ENCODE measurements around the gene CTXN3. TPM values are rescaled to one million over a fixed set of nuclear protein-coding genes. Genes with fewer than 3 reads are reported as not detected.
A peak's percentile ranks its signal among the peaks of the same experiment; 100 is the strongest.

CTXN3 gene
- total RNA-seq, 4 donors from 2014 or later, result not detected

DNA sequence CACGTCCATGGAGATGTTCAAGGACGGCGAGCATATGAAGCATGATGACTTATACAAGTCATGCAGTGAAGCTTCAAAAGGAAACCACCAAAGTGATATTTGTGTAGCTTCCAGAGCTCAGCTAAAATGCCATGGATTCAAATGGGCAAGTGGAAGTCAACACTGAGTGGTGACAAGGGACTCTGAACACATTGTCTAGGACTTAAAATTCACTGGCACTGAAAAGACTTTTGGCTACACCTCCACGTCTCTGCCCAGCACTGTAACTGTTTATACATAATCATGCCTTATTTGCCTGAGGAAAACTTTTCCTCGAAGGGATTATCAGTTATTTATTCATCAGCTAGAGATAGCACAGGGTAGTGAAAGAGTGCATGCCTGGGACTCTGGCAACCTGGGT, 15.2 kb downstream of the CTXN3 start:
- H3K36me3 ChIP-seq, result no peaks in the 10 kb centered on the region
- H3K4me1 ChIP-seq, result no peaks in the 10 kb centered on the region
- no peak overlapping the region for H3K4me3 ChIP-seq
- no peak for DNase-seq
- H3K9me3 ChIP-seq, result no peaks in the 10 kb centered on the region
- H3K27me3 ChIP-seq, result no peaks in the 10 kb centered on the region
- TF ChIP-seq, protein P1, sequence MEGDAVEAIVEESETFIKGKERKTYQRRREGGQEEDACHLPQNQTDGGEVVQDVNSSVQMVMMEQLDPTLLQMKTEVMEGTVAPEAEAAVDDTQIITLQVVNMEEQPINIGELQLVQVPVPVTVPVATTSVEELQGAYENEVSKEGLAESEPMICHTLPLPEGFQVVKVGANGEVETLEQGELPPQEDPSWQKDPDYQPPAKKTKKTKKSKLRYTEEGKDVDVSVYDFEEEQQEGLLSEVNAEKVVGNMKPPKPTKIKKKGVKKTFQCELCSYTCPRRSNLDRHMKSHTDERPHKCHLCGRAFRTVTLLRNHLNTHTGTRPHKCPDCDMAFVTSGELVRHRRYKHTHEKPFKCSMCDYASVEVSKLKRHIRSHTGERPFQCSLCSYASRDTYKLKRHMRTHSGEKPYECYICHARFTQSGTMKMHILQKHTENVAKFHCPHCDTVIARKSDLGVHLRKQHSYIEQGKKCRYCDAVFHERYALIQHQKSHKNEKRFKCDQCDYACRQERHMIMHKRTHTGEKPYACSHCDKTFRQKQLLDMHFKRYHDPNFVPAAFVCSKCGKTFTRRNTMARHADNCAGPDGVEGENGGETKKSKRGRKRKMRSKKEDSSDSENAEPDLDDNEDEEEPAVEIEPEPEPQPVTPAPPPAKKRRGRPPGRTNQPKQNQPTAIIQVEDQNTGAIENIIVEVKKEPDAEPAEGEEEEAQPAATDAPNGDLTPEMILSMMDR (IDR thresholded peaks at IDR 0.05), result no peak
- no peak for TF ChIP-seq POLR2A (IDR thresholded peaks at IDR 0.05)
- H3K27ac ChIP-seq, result no peak overlapping the region
- intact Hi-C loops (cut with DNase I; ENCODE audit: low total_unique reads), result no loop called here

- DNase-seq, result no peak
- no peaks in the 10 kb centered on the region for H3K36me3 ChIP-seq
- H3K4me3 ChIP-seq, result no peak overlapping the region
- no peaks in the 10 kb centered on the region for H3K4me1 ChIP-seq
- TF ChIP-seq POLR2A (IDR thresholded peaks at IDR 0.05), result no peak
- TF ChIP-seq, protein P1 (IDR thresholded peaks at IDR 0.05), result no peak
- H3K27me3 ChIP-seq, result no peaks in the 10 kb centered on the region
- intact Hi-C loops (cut with DNase I; ENCODE audit: low total_unique reads), result no loop called here
- peak overlapping the region in 1 of 2 donors; percentile 64 for H3K27ac ChIP-seq
- no peaks in the 10 kb centered on the region for H3K9me3 ChIP-seq
These were observed 16.8 kb downstream of the CTXN3 start for GRCh38 chr5:127665641-127666040.

- Histone ChIP-seq H3K9me3 (no peaks in the 10 kb centered on the region), H3K4me1 (no peaks in the 10 kb centered on the region), H3K36me3 (no peaks in the 10 kb centered on the region), H3K27ac (peak overlapping the region in 1 of 2 donors; percentile 64), H3K4me3 (no peak overlapping the region), H3K27me3 (no peaks in the 10 kb centered on the region)
- intact Hi-C loops (cut with DNase I; ENCODE audit: low total_unique reads), result no loop called here
- no peak for TF ChIP-seq POLR2A (IDR thresholded peaks at IDR 0.05)
- TF ChIP-seq, protein P1 (IDR thresholded peaks at IDR 0.05), result no peak
- no peak for DNase-seq
These were observed 17.3 kb downstream of the CTXN3 start for GRCh38 chr5:127666043-127666716.

DNA sequence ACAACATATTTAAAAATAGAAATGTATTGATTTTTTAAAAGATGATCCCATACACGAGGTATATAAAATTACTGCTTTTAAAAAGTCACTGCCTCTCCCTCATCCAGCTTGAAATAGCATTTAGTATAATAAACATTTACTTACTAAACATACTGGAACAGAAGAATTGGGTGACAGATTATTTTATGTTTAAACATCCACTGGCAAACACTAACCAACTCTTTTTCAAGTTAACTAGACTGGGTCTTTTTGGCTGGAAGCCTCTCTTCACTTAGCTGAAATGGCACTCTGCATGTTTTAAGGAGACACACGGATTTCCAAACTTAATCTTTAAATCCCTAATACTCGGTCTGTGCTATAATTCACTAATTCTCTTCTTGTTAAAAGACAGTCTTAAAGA, 19.0 kb downstream of the CTXN3 start:
- DNase-seq, result no peak
- H3K27ac ChIP-seq, result peak overlapping the region in 1 of 2 donors; percentile 64
- no peaks in the 10 kb centered on the region for H3K36me3 ChIP-seq
- TF ChIP-seq POLR2A (IDR thresholded peaks at IDR 0.05), result no peak
- TF ChIP-seq, protein P1 (IDR thresholded peaks at IDR 0.05), result no peak
- H3K9me3 ChIP-seq, result no peaks in the 10 kb centered on the region
- H3K4me3 ChIP-seq, result no peak overlapping the region
- H3K4me1 ChIP-seq, result no peaks in the 10 kb centered on the region
- no peaks in the 10 kb centered on the region for H3K27me3 ChIP-seq
- intact Hi-C loops (cut with DNase I; ENCODE audit: low total_unique reads), result no loop called here

GRCh38 chr5:127671218-127671617, 22.3 kb downstream of the CTXN3 start:
- TF ChIP-seq POLR2A (IDR thresholded peaks at IDR 0.05), result no peak
- TF ChIP-seq, protein P1 (IDR thresholded peaks at IDR 0.05), result no peak
- intact Hi-C loops (cut with DNase I; ENCODE audit: low total_unique reads), result no loop called here
- DNase-seq, result no peak
- no peak overlapping the region for H3K27ac ChIP-seq
- no peaks in the 10 kb centered on the region for H3K36me3 ChIP-seq
- no peak overlapping the region for H3K4me3 ChIP-seq
- H3K4me1 ChIP-seq, result no peaks in the 10 kb centered on the region
- H3K27me3 ChIP-seq, result no peaks in the 10 kb centered on the region
- H3K9me3 ChIP-seq, result no peaks in the 10 kb centered on the region

All from uterus (tissue), 4 donors.